Measurements from ENCODE around the gene FOXA3. TPM values are rescaled to one million over a fixed set of nuclear protein-coding genes. Genes with fewer than 3 reads are reported as not detected.
A peak's percentile ranks its signal among the peaks of the same experiment; 100 is the strongest.

The FOXA3 gene
- total RNA-seq, 1 donor from 2014 or later, result 0.59 TPM

- no peak for DNase-seq (ENCODE audit: low read depth)
- H4K20me1 ChIP-seq (ENCODE audit: insufficient read depth, low read length), result peaks cover 12% of the 10 kb centered on the region
- no peak overlapping the region for H3K4me2 ChIP-seq (ENCODE audit: low read length)
- H3K4me3 ChIP-seq (ENCODE audit: insufficient read depth, low read depth, low read length), result no peak overlapping the region
- FAIRE-seq, result no peak
- H3K36me3 Mint-ChIP-seq (ENCODE audit: low read depth, unreplicated experiment), result peaks cover 8% of the 10 kb centered on the region
- H2AFZ ChIP-seq (ENCODE audit: low read depth, low read length), result no peak overlapping the region
- no peaks in the 10 kb centered on the region for H3K79me2 ChIP-seq (ENCODE audit: insufficient read depth, low read length)
- H3K27ac Mint-ChIP-seq (ENCODE audit: unreplicated experiment), result no peak overlapping the region
- H3K4me1 ChIP-seq (ENCODE audit: insufficient read depth, low read length), result peaks cover 3% of the 10 kb centered on the region
- H3K9me3 ChIP-seq (ENCODE audit: insufficient read depth, low read depth, low read length), result no peaks in the 10 kb centered on the region
- H3K27me3 Mint-ChIP-seq (ENCODE audit: low read depth, unreplicated experiment), result no peaks in the 10 kb centered on the region
- H3K36me3 ChIP-seq (ENCODE audit: insufficient read depth, low read length), result peaks cover 20% of the 10 kb centered on the region
- H3K9me3 Mint-ChIP-seq (ENCODE audit: unreplicated experiment), result no peaks in the 10 kb centered on the region
- no peak overlapping the region for H3K27ac ChIP-seq (ENCODE audit: low read depth, low read length)
- H3K4me1 Mint-ChIP-seq (ENCODE audit: low read depth, unreplicated experiment), result peaks cover 4% of the 10 kb centered on the region
- no peaks in the 10 kb centered on the region for H3K27me3 ChIP-seq (ENCODE audit: insufficient read depth, low read length)
- no peak overlapping the region for H3K4me3 Mint-ChIP-seq (ENCODE audit: unreplicated experiment)
- no peak overlapping the region for H3K9ac ChIP-seq (ENCODE audit: low read length)
- TF ChIP-seq CTCF (IDR thresholded peaks at IDR 0.05; ENCODE audit: insufficient read depth, low read depth, low read length) (no peak), EZH2 (IDR thresholded peaks at IDR 0.05; ENCODE audit: insufficient read depth, low read length) (no peak)
Observed at GRCh38 chr19:45820413-45821102, 43.6 kb upstream of the FOXA3 start.

GRCh38 chr19:45821103-45821521 lies 43.0 kb upstream of the FOXA3 start:
- H3K27me3 Mint-ChIP-seq (ENCODE audit: low read depth, unreplicated experiment), result no peaks in the 10 kb centered on the region
- H3K36me3 ChIP-seq (ENCODE audit: insufficient read depth, low read length), result peaks cover 20% of the 10 kb centered on the region
- H3K9me3 Mint-ChIP-seq (ENCODE audit: unreplicated experiment), result no peaks in the 10 kb centered on the region
- no peak for TF ChIP-seq EZH2 (IDR thresholded peaks at IDR 0.05; ENCODE audit: insufficient read depth, low read length)
- TF ChIP-seq CTCF (IDR thresholded peaks at IDR 0.05; ENCODE audit: insufficient read depth, low read depth, low read length), result no peak
- FAIRE-seq (no peak), DNase-seq (ENCODE audit: low read depth) (no peak)
- H3K27ac Mint-ChIP-seq (ENCODE audit: unreplicated experiment), result peak overlapping the region; percentile 53
- no peak overlapping the region for H2AFZ ChIP-seq (ENCODE audit: low read depth, low read length)
- no peak overlapping the region for H3K4me3 ChIP-seq (ENCODE audit: insufficient read depth, low read depth, low read length)
- H3K36me3 Mint-ChIP-seq (ENCODE audit: low read depth, unreplicated experiment), result peaks cover 8% of the 10 kb centered on the region
- no peak overlapping the region for H3K4me3 Mint-ChIP-seq (ENCODE audit: unreplicated experiment)
- no peak overlapping the region for H3K4me2 ChIP-seq (ENCODE audit: low read length)
- H3K27me3 ChIP-seq (ENCODE audit: insufficient read depth, low read length), result no peaks in the 10 kb centered on the region
- H3K9me3 ChIP-seq (ENCODE audit: insufficient read depth, low read depth, low read length), result no peaks in the 10 kb centered on the region
- peaks cover 12% of the 10 kb centered on the region for H4K20me1 ChIP-seq (ENCODE audit: insufficient read depth, low read length)
- H3K9ac ChIP-seq (ENCODE audit: low read length), result no peak overlapping the region
- H3K4me1 ChIP-seq (ENCODE audit: insufficient read depth, low read length), result peaks cover 3% of the 10 kb centered on the region
- peaks cover 4% of the 10 kb centered on the region for H3K4me1 Mint-ChIP-seq (ENCODE audit: low read depth, unreplicated experiment)
- H3K27ac ChIP-seq (ENCODE audit: low read depth, low read length), result no peak overlapping the region
- no peaks in the 10 kb centered on the region for H3K79me2 ChIP-seq (ENCODE audit: insufficient read depth, low read length)

- H3K79me2 ChIP-seq (ENCODE audit: insufficient read depth, low read length), result no peaks in the 10 kb centered on the region
- H3K27ac ChIP-seq (ENCODE audit: low read depth, low read length), result no peak overlapping the region
- no peak overlapping the region for H3K9ac ChIP-seq (ENCODE audit: low read length)
- no peaks in the 10 kb centered on the region for H3K27me3 Mint-ChIP-seq (ENCODE audit: low read depth, unreplicated experiment)
- no peak overlapping the region for H3K4me3 ChIP-seq (ENCODE audit: insufficient read depth, low read depth, low read length)
- H3K4me2 ChIP-seq (ENCODE audit: low read length), result no peak overlapping the region
- peaks cover 13% of the 10 kb centered on the region for H3K36me3 Mint-ChIP-seq (ENCODE audit: low read depth, unreplicated experiment)
- H3K4me3 Mint-ChIP-seq (ENCODE audit: unreplicated experiment), result no peak overlapping the region
- peaks cover 4% of the 10 kb centered on the region for H3K4me1 Mint-ChIP-seq (ENCODE audit: low read depth, unreplicated experiment)
- no peak overlapping the region for H2AFZ ChIP-seq (ENCODE audit: low read depth, low read length)
- peaks cover 20% of the 10 kb centered on the region for H3K36me3 ChIP-seq (ENCODE audit: insufficient read depth, low read length)
- TF ChIP-seq EZH2 (IDR thresholded peaks at IDR 0.05; ENCODE audit: insufficient read depth, low read length), result no peak
- TF ChIP-seq CTCF (IDR thresholded peaks at IDR 0.05; ENCODE audit: insufficient read depth, low read depth, low read length), result no peak
- no peaks in the 10 kb centered on the region for H3K9me3 ChIP-seq (ENCODE audit: insufficient read depth, low read depth, low read length)
- peaks cover 3% of the 10 kb centered on the region for H3K4me1 ChIP-seq (ENCODE audit: insufficient read depth, low read length)
- FAIRE-seq (no peak), DNase-seq (ENCODE audit: low read depth) (no peak)
- peaks cover 12% of the 10 kb centered on the region for H4K20me1 ChIP-seq (ENCODE audit: insufficient read depth, low read length)
- H3K9me3 Mint-ChIP-seq (ENCODE audit: unreplicated experiment), result no peaks in the 10 kb centered on the region
- H3K27ac Mint-ChIP-seq (ENCODE audit: unreplicated experiment), result peak overlapping the region; percentile 53
- H3K27me3 ChIP-seq (ENCODE audit: insufficient read depth, low read length), result no peaks in the 10 kb centered on the region
Observed at GRCh38 chr19:45821570-45821969, 42.6 kb upstream of the FOXA3 start.
